GM21723 (cell line): ENCODE data around the gene COX7A2.

ENCODE experiments used
- ATAC-seq: cut with Tn5 transposase; IDR thresholded peaks from one replicate; pipeline ENCODE4 v1.9.1; 2021; ENCODE audit warnings: mild to moderate bottlenecking, moderate library complexity; ENCODE audit not compliant: unreplicated experiment

The COX7A2 gene, protein sequence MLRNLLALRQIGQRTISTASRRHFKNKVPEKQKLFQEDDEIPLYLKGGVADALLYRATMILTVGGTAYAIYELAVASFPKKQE

GRCh38 chr6:75243333-75244062 lies at the start of gene COX7A2:
TSS of gene COX7A2 (minus strand) at chr6:75243801. CDS start at chr6:75243734, 67 bp downstream.
- peak; percentile 98 for ATAC-seq

- ATAC-seq, result no peak
Observed at GRCh38 chr6:75292555-75292954, 49.0 kb upstream of the COX7A2 start.

DNA sequence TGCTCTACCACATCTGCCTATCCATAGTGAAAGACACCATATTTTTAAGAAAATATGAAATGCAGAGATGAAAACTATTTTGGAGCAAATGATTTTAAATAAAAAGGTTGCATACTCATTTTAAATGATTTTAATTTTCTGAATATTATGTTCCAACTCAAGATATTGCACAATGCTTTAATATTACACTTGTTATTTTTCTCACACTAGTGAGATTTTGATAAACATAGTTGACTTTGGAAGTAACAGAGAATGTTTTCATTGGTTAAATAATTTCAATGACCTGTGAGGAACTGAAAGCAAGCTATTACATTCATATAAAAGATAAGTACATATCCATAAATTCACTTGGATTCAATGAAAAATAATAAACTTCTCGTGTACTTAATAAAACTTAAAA lies 48.1 kb upstream of the COX7A2 start:
- ATAC-seq, result no peak

- no peak for ATAC-seq
Observed at GRCh38 chr6:75291331-75291730, 47.7 kb upstream of the COX7A2 start.

- no peak for ATAC-seq
Observed at GRCh38 chr6:75290136-75290945, 46.7 kb upstream of the COX7A2 start.

DNA sequence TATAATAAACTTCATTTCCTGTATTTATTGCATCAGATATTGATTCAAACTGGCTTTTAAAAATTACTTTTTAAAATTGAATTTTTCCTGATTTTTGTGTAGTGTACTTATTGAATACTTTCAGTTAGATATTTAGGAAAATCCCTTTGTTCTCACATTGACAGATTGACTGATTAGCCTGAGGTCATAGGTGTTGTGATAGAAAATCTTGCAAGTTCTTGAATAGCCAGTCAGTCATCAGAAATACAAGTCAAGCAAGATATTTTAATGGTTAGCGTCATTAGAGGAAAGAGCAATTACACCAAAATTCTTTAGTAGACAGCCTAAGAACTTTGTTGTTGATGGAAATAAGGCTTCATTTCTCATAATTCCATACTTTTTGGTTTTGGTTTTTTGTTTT lies 44.4 kb upstream of the COX7A2 start:
- ATAC-seq, result no peak

DNA sequence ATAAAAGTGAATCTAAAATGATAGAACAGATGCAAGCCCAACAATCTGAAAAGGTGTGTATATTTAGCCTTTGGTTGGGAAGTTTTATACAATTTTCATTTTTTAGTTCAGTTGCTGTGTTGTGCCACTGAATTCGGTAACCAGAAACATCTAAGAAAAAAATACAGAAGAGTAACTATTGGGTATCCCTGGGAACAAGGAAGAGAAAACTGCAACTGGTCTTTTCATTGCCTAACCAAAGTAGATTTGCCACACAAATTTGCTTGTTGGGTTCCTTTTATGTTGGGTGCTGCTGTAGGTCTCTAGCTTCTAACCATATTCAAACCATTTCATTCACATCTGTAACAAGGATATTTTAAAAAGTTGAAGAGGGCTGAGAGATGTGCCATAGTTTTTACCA lies 43.8 kb upstream of the COX7A2 start:
- no peak for ATAC-seq

- ATAC-seq, result no peak
Observed at GRCh38 chr6:75286955-75287354, 43.4 kb upstream of the COX7A2 start.

- peak; percentile 17 for ATAC-seq
Observed at GRCh38 chr6:75285283-75285639, 41.7 kb upstream of the COX7A2 start.

DNA sequence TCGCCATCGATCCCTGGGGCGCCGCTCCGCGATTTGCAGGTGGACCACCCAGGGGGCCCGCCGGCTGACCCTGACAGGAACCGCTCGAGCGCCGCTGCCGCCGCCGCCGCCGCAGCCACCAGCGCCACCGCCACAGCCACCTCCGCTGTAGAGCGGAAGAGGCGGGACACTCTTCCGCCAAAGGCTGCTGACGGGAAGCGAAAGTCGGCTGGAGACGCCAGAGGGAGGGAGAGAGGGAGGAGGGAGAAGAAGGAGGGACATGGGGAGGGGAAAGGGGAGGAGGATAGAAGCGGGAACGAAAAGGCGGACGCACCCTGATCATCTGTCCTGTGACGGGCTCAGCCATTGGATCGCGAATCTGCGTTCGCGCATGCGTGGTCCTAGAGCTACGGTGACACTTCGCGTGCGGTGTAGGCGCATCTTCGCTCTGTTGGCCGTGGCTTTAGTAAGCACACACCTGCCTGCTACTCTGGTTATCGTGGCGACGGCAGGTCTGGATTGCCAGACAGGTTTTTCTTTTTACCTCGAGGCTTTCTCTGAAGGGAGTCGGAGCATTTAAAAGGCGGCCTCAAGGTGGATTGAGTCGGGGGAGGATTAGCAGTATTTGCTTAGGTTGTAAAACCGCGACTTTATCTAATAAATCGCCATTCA lies 41.2 kb upstream of the COX7A2 start, which contains the start of gene TMEM30A:
TSS of gene TMEM30A (minus strand) at position 161 of the 651 bp plus-strand sequence. CDS start at position 7, 154 bp downstream.
- ATAC-seq, result peak; percentile 90

DNA sequence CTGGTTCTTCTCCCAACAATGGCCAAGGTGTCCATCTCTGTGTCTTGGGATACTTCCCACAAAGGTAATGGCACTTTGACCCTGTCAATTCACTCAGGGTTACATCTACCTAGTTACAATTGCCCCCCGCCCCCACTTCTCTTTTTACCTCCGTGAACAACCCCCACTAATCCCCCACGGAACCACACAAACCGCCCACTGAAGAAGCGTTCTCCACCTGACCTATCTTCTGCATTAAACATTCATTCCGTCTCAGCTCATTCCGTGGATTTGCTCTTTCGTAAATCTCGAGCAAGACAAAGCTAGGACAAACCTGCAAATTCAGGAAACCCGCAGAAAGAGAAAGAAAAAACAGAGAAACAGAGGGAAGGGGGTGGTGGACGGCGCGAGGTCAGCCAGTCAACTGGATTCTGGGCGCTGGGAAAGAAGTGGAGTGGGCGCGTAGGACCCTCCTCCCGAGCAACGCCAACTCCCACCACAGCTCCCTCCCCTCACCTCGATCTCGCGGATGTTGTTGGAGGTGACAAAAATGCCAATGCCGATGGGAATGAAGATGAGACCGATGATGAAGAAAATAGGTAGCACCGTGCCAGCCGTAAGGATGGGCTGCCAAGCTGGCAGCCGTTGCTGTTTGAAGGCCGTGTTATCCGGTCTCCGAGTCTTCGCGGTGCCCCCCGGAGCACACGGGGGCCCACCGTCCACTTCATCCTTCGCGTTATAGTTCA lies 40.5 kb upstream of the COX7A2 start:
- peak; percentile 27 for ATAC-seq

- no peak for ATAC-seq
Observed at GRCh38 chr6:75282706-75283105, 39.1 kb upstream of the COX7A2 start.

- no peak for ATAC-seq
Observed at GRCh38 chr6:75281653-75282052, 38.1 kb upstream of the COX7A2 start.

- ATAC-seq, result no peak
Observed at GRCh38 chr6:75280131-75280855, 36.7 kb upstream of the COX7A2 start.

- ATAC-seq, result no peak
Observed at GRCh38 chr6:75279418-75279817, 35.8 kb upstream of the COX7A2 start.

DNA sequence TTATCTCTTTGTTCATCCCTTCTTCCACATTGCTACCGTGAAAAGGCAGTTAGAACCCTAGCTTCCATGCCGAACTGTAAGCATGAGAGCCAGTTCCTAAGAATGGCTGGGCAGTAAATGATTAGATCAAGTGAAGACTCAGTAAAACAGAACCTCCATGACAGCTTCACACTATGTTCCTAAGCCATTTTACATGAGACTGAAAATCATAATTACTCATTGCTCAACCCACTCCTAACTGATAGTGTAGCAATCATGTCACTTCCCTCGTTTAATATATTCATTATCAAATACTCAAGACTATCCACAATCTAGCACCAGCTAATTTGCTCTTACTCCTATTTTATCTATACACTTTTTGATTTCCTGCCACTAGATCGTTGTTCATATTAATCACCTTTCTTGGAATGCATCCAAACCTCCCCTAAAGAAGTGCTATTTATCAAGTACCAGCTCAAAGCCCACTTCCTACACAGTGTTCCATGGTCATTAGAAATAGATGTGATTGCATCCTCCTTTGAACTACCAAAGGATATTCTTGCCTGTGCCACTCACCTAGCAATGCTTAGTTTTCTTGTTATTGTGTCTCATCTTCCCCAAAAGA lies 35.0 kb upstream of the COX7A2 start:
- ATAC-seq, result no peak

DNA sequence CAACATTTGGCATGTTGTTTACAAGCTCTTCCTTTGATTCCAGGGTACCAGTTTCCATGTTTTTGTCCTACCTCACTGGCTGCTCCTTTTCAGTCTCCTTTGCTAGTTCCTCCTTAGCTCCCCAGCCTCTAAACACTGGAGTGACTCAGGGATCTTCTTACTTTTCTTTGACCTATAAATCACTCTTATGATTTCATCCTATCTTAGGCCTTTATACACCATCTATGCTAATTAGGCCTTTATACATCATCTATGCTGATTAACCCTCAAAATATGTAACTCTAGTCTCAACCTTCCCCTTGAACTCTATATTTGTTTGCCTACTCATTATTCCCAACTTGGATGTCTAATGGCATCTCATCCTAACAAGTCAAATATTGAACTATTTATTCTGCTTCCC lies 31.5 kb upstream of the COX7A2 start:
- no peak for ATAC-seq

GRCh38 chr6:75273009-75273408 lies 29.4 kb upstream of the COX7A2 start:
- ATAC-seq, result no peak

- ATAC-seq, result no peak
Observed at GRCh38 chr6:75272145-75272840, 28.7 kb upstream of the COX7A2 start.
